Smooth muscle cell (in vitro differentiated cells): ENCODE results near the gene CTDSPL2. TPM values are rescaled to one million over a fixed set of nuclear protein-coding genes. Genes with fewer than 3 reads are reported as not detected.

Experiments
- DNase-seq: peaks from one replicate; lab custom pipeline; 2025; ENCODE audit not compliant: unreplicated experiment; lab: John Stamatoyannopoulos, UW
- H2AFZ ChIP-seq: fragments of 200-600 bp; sonication (generic); 2 replicates; pipeline ENCODE4 v1.6.0; 2016; ENCODE audit warnings: antibody characterized with exemption, low read depth, mild to moderate bottlenecking
- H3F3A ChIP-seq: fragments of 200-600 bp; sonication (generic); 2 replicates; pipeline ENCODE4 v1.6.0; 2017; ENCODE audit warnings: antibody characterized with exemption, low read depth
- H3K27ac ChIP-seq: fragments of 200-600 bp; sonication (generic); 2 replicates; pipeline ENCODE4 v1.5.1; 2016; ENCODE audit warnings: low read depth, mild to moderate bottlenecking
- H3K27me3 ChIP-seq: fragments of 200-600 bp; sonication (generic); 2 replicates; pipeline ENCODE4 v1.6.1; 2016; ENCODE audit warnings: low read depth, mild to moderate bottlenecking
- H3K36me3 ChIP-seq: fragments of 200-600 bp; sonication (generic); 2 replicates; pipeline ENCODE4 v1.5.1; 2016; ENCODE audit warnings: low read depth
- H3K4me1 ChIP-seq: fragments of 200-600 bp; sonication (generic); 2 replicates; pipeline ENCODE4 v1.5.1; 2016; ENCODE audit warnings: low read depth
- H3K4me2 ChIP-seq: fragments of 200-600 bp; sonication (generic); 2 replicates; pipeline ENCODE4 v1.6.0; 2016; ENCODE audit warnings: mild to moderate bottlenecking
- H3K4me3 ChIP-seq: fragments of 200-600 bp; sonication (generic); 2 replicates; pipeline ENCODE4 v1.5.1; 2016; ENCODE audit warnings: mild to moderate bottlenecking
- H3K79me2 ChIP-seq: fragments of 200-600 bp; sonication (generic); 2 replicates; pipeline ENCODE4 v1.6.0; 2016; ENCODE audit warnings: low read depth, mild to moderate bottlenecking
- H3K9ac ChIP-seq: fragments of 200-600 bp; sonication (generic); 2 replicates; pipeline ENCODE4 v1.6.0; 2016; ENCODE audit warnings: low read depth
- H3K9me3 ChIP-seq: fragments of 200-600 bp; sonication (generic); replicated peaks from 2 replicates; pipeline ENCODE4 v1.5.1; 2016; ENCODE audit warnings: low read depth
- H4K20me1 ChIP-seq: fragments of 200-600 bp; sonication (generic); 2 replicates; pipeline ENCODE4 v1.6.0; 2016; ENCODE audit warnings: low read depth
- CTCF ChIP-seq: fragments of 200-600 bp; sonication (generic); IDR thresholded peaks from 2 replicates; pipeline ENCODE4 v1.5.1; 2017; ENCODE audit warnings: borderline replicate concordance, mild to moderate bottlenecking, antibody characterized with exemption; ENCODE audit not compliant: insufficient read depth, poor library complexity, severe bottlenecking
- WGBS: methylation state at CpG from one replicate; pipeline ENCODE4 v1.1.7; 2016; ENCODE audit warnings: low lambda C conversion rate; 5-methylcytosine and 5-hydroxymethylcytosine counted together
- polyA plus RNA-seq: library from polyadenylated mRNA; unstranded; fragments of >200 nt; fragmentation: Nextera tagmentation; extraction: Ambion mirVana; gene quantifications from 2 replicates; pipeline ENCODE4 v1.2.1, GENCODE V29; 2016
- total RNA-seq: library from RNA; depleted of rRNA; stranded (reverse); fragments of >200 nt; gene quantifications from 2 replicates; pipeline ENCODE4 v1.2.3, GENCODE V29; 2014

CTDSPL2 gene
- total and polyA plus RNA-seq, 2 experiments from 2014 or later, result 15.6 to 83.9 TPM

- no peaks in the 10 kb centered on the region for H3K9me3 ChIP-seq
- H3K4me1 ChIP-seq, result peaks cover 9% of the 10 kb centered on the region
- DNase-seq, result no peak
- peaks cover 5% of the 10 kb centered on the region for H3F3A ChIP-seq
- H3K36me3 ChIP-seq, result no peaks in the 10 kb centered on the region
- no peak for TF ChIP-seq CTCF
- no peak overlapping the region for H3K9ac ChIP-seq
- peaks cover 98% of the 10 kb centered on the region for H3K79me2 ChIP-seq
- no peak overlapping the region for H3K27ac ChIP-seq
- H4K20me1 ChIP-seq, result peaks cover 92% of the 10 kb centered on the region
- H3K4me2 ChIP-seq, result no peak overlapping the region
- no peak overlapping the region for H2AFZ ChIP-seq
- no peaks in the 10 kb centered on the region for H3K27me3 ChIP-seq
- 32% methylated on average over 5 of the region's 5 CpGs for WGBS
- H3K4me3 ChIP-seq, result no peak overlapping the region
These were observed 13.7 kb downstream of the CTDSPL2 start for GRCh38 chr15:44441095-44441501.

GRCh38 chr15:44443515-44443914 lies 16.1 kb downstream of the CTDSPL2 start:
- Histone ChIP-seq H3K79me2 (peaks cover 98% of the 10 kb centered on the region), H3K4me2 (no peak overlapping the region), H4K20me1 (peaks cover 92% of the 10 kb centered on the region), H3K4me1 (peaks cover 9% of the 10 kb centered on the region), H3K27me3 (no peaks in the 10 kb centered on the region), H3K27ac (no peak overlapping the region), H2AFZ (no peak overlapping the region), H3K9me3 (no peaks in the 10 kb centered on the region), H3K4me3 (no peak overlapping the region), H3F3A (peaks cover 5% of the 10 kb centered on the region), H3K9ac (no peak overlapping the region), H3K36me3 (no peaks in the 10 kb centered on the region)
- 100% methylated on average over 3 of the region's 3 CpGs for WGBS
- TF ChIP-seq CTCF, result no peak
- no peak for DNase-seq

- Histone ChIP-seq H3K27ac (no peak overlapping the region), H4K20me1 (peaks cover 90% of the 10 kb centered on the region)
- 96% methylated on average over 11 of the region's 11 CpGs for WGBS
These were observed 20.4 kb downstream of the CTDSPL2 start for GRCh38 chr15:44447772-44448376.

More at GRCh38 chr15:44447772-44448376, 20.4 kb downstream of the CTDSPL2 start:
- no peaks in the 10 kb centered on the region for H3K9me3 ChIP-seq
- no peaks in the 10 kb centered on the region for H3K4me1 ChIP-seq
- no peak overlapping the region for H3K4me2 ChIP-seq
- no peaks in the 10 kb centered on the region for H3K27me3 ChIP-seq
- no peak overlapping the region for H3K4me3 ChIP-seq
- no peak overlapping the region for H3K9ac ChIP-seq
- H2AFZ ChIP-seq, result no peak overlapping the region
- H3F3A ChIP-seq, result no peaks in the 10 kb centered on the region
- TF ChIP-seq CTCF, result no peak
- no peaks in the 10 kb centered on the region for H3K36me3 ChIP-seq
- DNase-seq, result no peak
- peaks cover 98% of the 10 kb centered on the region for H3K79me2 ChIP-seq
